ENCODE measurements around the gene DHRS3. TPM values are rescaled to one million over a fixed set of nuclear protein-coding genes. Genes with fewer than 3 reads are reported as not detected.
"Not testable (repeated sequence)": the region's sequence is repeated elsewhere in the genome, so short reads cannot be mapped to it uniquely, and the experiment has no call there.

The DHRS3 gene
- total RNA-seq, 1 donor, result 161 TPM

DNA sequence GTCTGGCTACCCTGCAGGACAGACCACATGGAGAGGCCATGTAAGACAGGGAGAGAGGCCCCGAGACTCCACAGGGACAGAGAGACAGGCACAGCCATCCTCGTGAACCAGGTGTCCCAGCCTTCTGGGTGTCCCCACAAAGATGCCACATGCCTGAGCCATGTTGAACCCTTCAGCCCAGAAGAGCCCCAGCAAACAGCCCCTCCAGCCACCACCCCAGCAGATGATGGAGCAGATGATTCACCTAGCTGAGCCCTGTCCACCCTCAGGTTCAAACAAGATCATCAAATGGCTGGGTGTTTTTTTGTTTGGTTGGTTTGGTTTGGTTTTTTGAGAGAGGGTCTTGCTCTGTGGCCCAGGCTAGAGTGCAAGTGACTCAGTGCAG, 78.7 kb downstream of the DHRS3 start:
- peak; percentile 26 for DNase-seq (ENCODE audit: insufficient read length, low spot score, missing footprints)
- Histone ChIP-seq H3K27me3 (ENCODE audit: insufficient read depth, low read length) (no peaks in the 10 kb centered on the region), H3K9me3 (ENCODE audit: low read depth, low read length) (no peaks in the 10 kb centered on the region), H3K79me2 (ENCODE audit: insufficient read depth, low read length) (no peaks in the 10 kb centered on the region), H3K4me2 (ENCODE audit: insufficient read depth, low read length) (no peak overlapping the region), H4K20me1 (ENCODE audit: insufficient read depth, low read length) (no peaks in the 10 kb centered on the region), H3K36me3 (ENCODE audit: insufficient read depth, low read length) (no peaks in the 10 kb centered on the region), H2AFZ (ENCODE audit: low read length) (no peak overlapping the region), H3K27ac (ENCODE audit: low read depth, low read length) (peak overlapping the region; percentile 79), H3K4me3 (ENCODE audit: insufficient read depth, low read length) (no peak overlapping the region), H3K4me1 (ENCODE audit: insufficient read depth, low read length) (peaks cover 24% of the 10 kb centered on the region)
- TF ChIP-seq CTCF (IDR thresholded peaks at IDR 0.05; ENCODE audit: extremely low read depth, low read depth, low read length), result no peak

GRCh38 chr1:12538536-12538935, 79.5 kb downstream of the DHRS3 start:
- not testable (repeated sequence) for H4K20me1 ChIP-seq (ENCODE audit: insufficient read depth, low read length); H3K4me2 ChIP-seq (ENCODE audit: insufficient read depth, low read length); H3K36me3 ChIP-seq (ENCODE audit: insufficient read depth, low read length); H3K27ac ChIP-seq (ENCODE audit: low read depth, low read length); H3K27me3 ChIP-seq (ENCODE audit: insufficient read depth, low read length); H2AFZ ChIP-seq (ENCODE audit: low read length); H3K79me2 ChIP-seq (ENCODE audit: insufficient read depth, low read length); H3K9me3 ChIP-seq (ENCODE audit: low read depth, low read length); DNase-seq (ENCODE audit: insufficient read length, low spot score, missing footprints); H3K4me3 ChIP-seq (ENCODE audit: insufficient read depth, low read length)
- H3K4me1 ChIP-seq (ENCODE audit: insufficient read depth, low read length), result peaks cover 24% of the 10 kb centered on the region

DNA sequence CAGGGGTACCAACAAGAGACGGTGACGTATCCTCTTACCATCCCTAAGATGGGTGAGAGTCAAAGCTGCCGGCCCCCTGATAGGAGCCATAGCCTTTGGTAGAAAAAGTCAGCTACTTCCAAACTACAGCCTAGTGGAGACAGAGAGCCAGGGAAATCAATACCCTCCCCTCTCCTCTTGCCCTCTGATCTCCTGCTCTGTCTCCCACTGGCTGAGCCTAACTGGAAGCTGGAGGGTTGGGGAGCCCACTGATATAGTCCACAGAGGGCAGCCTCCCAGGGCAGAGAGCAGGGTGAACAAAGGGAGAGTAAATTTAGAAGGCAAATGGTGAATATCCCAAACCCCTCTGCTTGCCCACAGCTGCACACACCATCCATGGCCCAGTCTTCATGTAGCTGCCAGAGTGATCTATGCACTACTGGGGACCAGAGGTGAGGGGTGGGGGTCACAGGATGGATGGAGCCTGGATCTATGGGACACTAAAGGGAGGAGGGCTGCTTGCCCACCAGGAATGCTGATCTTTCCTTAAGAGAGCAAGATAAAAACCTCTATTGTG, 80.0 kb downstream of the DHRS3 start:
- Histone ChIP-seq H3K4me3 (ENCODE audit: insufficient read depth, low read length) (no peak overlapping the region), H3K9me3 (ENCODE audit: low read depth, low read length) (no peaks in the 10 kb centered on the region), H3K27ac (ENCODE audit: low read depth, low read length) (no peak overlapping the region), H3K27me3 (ENCODE audit: insufficient read depth, low read length) (no peaks in the 10 kb centered on the region), H3K36me3 (ENCODE audit: insufficient read depth, low read length) (no peaks in the 10 kb centered on the region), H3K4me2 (ENCODE audit: insufficient read depth, low read length) (no peak overlapping the region), H2AFZ (ENCODE audit: low read length) (no peak overlapping the region), H4K20me1 (ENCODE audit: insufficient read depth, low read length) (no peaks in the 10 kb centered on the region), H3K4me1 (ENCODE audit: insufficient read depth, low read length) (peaks cover 24% of the 10 kb centered on the region), H3K79me2 (ENCODE audit: insufficient read depth, low read length) (no peaks in the 10 kb centered on the region)
- no peak for DNase-seq (ENCODE audit: insufficient read length, low spot score, missing footprints)
- TF ChIP-seq CTCF (IDR thresholded peaks at IDR 0.05; ENCODE audit: extremely low read depth, low read depth, low read length), result no peak

- H3K9me3 ChIP-seq (ENCODE audit: low read depth, low read length), result no peaks in the 10 kb centered on the region
- H3K27me3 ChIP-seq (ENCODE audit: insufficient read depth, low read length), result no peaks in the 10 kb centered on the region
- H3K27ac ChIP-seq (ENCODE audit: low read depth, low read length), result no peak overlapping the region
- H2AFZ ChIP-seq (ENCODE audit: low read length), result no peak overlapping the region
- DNase-seq (ENCODE audit: insufficient read length, low spot score, missing footprints), result no peak
- no peaks in the 10 kb centered on the region for H3K79me2 ChIP-seq (ENCODE audit: insufficient read depth, low read length)
- TF ChIP-seq CTCF (IDR thresholded peaks at IDR 0.05; ENCODE audit: extremely low read depth, low read depth, low read length), result no peak
- H3K4me2 ChIP-seq (ENCODE audit: insufficient read depth, low read length), result no peak overlapping the region
- no peak overlapping the region for H3K4me3 ChIP-seq (ENCODE audit: insufficient read depth, low read length)
- H3K36me3 ChIP-seq (ENCODE audit: insufficient read depth, low read length), result no peaks in the 10 kb centered on the region
- H4K20me1 ChIP-seq (ENCODE audit: insufficient read depth, low read length), result no peaks in the 10 kb centered on the region
- H3K4me1 ChIP-seq (ENCODE audit: insufficient read depth, low read length), result peaks cover 24% of the 10 kb centered on the region
Observed at GRCh38 chr1:12537294-12537693, 80.7 kb downstream of the DHRS3 start.

All from osteoblast (primary cell).